ENCODE data around the gene TMPRSS13. TPM values are rescaled to one million over a fixed set of nuclear protein-coding genes. Genes with fewer than 3 reads are reported as not detected.

TMPRSS13 gene
- total RNA-seq, 6 experiments from 2014 or later: 0.09 to 0.61 (median 0.12) TPM; not detected in 3

DNA sequence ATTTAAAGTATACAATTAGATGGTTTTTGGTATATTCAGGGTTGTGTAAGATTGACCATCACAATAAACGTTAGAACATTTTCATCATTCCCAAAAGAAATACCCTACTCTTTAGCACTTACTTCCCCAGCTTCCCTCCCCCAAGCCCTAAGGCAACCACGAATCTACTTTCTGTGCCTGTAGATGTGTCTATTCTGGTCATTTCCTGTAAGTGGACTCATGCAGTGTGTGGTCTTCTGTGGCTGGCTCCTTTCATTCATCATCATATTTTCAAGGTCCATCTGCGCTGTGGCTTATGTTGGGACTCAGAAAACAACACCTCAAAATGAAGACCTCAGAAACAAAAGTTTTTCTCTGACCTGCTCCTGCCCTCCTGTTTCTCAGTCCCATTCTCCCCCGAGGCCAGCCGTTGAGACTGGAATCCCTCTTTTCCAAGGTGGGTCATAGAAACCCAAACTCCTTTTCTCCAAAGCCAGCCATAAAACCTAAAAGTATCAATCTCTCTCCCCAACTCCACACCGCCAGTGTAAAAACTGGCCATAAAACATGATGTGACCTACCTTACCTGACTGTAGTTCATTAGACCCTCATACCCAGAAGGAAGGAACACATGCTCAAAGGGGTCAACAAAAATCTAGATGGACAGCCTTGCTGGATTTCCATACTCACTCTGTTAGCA, 12.9 kb upstream of the TMPRSS13 start:
- no peak overlapping the region for H3K4me3 ChIP-seq
- intact Hi-C loops (cut with DNase I): loop anchor here in 1 of 2 donors (10.0 kb wide), 1 partner anchor 107 kb away; no protein-coding TSS in a partner anchor
- no peak for DNase-seq
- no peaks in the 10 kb centered on the region for H3K27me3 ChIP-seq
- no peaks in the 10 kb centered on the region for H3K9me3 ChIP-seq
- H3K4me1 ChIP-seq: no peaks in the 10 kb centered on the region
- H3K36me3 ChIP-seq: no peaks in the 10 kb centered on the region
- no peak for TF ChIP-seq POLR2A (IDR thresholded peaks at IDR 0.05)
- TF ChIP-seq, protein P1, sequence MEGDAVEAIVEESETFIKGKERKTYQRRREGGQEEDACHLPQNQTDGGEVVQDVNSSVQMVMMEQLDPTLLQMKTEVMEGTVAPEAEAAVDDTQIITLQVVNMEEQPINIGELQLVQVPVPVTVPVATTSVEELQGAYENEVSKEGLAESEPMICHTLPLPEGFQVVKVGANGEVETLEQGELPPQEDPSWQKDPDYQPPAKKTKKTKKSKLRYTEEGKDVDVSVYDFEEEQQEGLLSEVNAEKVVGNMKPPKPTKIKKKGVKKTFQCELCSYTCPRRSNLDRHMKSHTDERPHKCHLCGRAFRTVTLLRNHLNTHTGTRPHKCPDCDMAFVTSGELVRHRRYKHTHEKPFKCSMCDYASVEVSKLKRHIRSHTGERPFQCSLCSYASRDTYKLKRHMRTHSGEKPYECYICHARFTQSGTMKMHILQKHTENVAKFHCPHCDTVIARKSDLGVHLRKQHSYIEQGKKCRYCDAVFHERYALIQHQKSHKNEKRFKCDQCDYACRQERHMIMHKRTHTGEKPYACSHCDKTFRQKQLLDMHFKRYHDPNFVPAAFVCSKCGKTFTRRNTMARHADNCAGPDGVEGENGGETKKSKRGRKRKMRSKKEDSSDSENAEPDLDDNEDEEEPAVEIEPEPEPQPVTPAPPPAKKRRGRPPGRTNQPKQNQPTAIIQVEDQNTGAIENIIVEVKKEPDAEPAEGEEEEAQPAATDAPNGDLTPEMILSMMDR (IDR thresholded peaks at IDR 0.05): no peak
- no peak overlapping the region for H3K27ac ChIP-seq
- 66% methylated on average over 6 of the region's 6 CpGs for WGBS (ENCODE audit: insufficient coverage, low coverage, low lambda C conversion rate, missing lambda C conversion rate)
- no peak for ATAC-seq

DNA sequence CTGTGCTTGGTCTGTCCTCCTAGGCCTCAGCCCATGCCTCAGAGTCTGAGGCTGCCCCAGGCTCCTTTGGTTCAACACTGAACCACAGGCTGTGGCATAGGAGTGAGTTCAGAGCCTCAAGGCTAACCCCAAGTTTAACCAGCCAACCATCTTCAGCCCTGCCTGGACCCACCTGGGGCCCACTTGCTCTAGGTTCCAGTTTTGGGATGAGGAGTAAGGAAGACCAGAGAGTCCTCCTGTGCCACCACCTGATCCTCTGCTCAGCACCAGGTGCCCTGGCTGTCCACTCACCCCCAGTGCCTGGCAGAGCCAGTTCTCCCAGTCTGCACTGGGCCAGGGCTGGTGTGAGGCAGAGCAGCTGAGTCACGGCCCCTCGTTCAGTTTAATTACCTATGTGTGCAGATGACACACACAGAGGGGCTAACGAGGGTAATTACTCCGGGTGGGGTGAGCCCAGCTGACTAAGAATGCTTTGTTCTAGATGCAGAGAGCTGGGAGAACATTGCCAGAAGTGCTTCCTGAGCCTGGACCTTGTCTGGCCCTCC, 12.0 kb upstream of the TMPRSS13 start:
- DNase-seq (peak in 1 of 3 donors; percentile 39), ATAC-seq (no peak)
- H3K27me3 ChIP-seq: no peaks in the 10 kb centered on the region
- 29% methylated on average over 1 of the region's 4 CpGs for WGBS (ENCODE audit: insufficient coverage, low coverage, low lambda C conversion rate, missing lambda C conversion rate)
- H3K4me3 ChIP-seq: no peak overlapping the region
- H3K9me3 ChIP-seq: no peaks in the 10 kb centered on the region
- no peaks in the 10 kb centered on the region for H3K36me3 ChIP-seq
- no peak overlapping the region for H3K27ac ChIP-seq
- no peak for TF ChIP-seq POLR2A (IDR thresholded peaks at IDR 0.05)
- TF ChIP-seq, protein P1 (IDR thresholded peaks at IDR 0.05): no peak
- no peaks in the 10 kb centered on the region for H3K4me1 ChIP-seq
- intact Hi-C loops (cut with DNase I): loop anchor here in 1 of 2 donors (10.0 kb wide), 1 partner anchor 106 kb away; no protein-coding TSS in a partner anchor

- WGBS (ENCODE audit: insufficient coverage, low coverage, low lambda C conversion rate, missing lambda C conversion rate): 94% methylated on average over 7 of the region's 8 CpGs
- Histone ChIP-seq H3K9me3 (no peaks in the 10 kb centered on the region), H3K27me3 (no peaks in the 10 kb centered on the region), H3K36me3 (no peaks in the 10 kb centered on the region), H3K27ac (no peak overlapping the region), H3K4me1 (no peaks in the 10 kb centered on the region), H3K4me3 (no peak overlapping the region)
- no peak for ATAC-seq
- intact Hi-C loops (cut with DNase I): loop anchor here in 1 of 2 donors (10.0 kb wide), 1 partner anchor 106 kb away; no protein-coding TSS in a partner anchor
- no peak for DNase-seq
- no peak for TF ChIP-seq POLR2A (IDR thresholded peaks at IDR 0.05)
- TF ChIP-seq, protein P1 (IDR thresholded peaks at IDR 0.05): no peak
Measured at GRCh38 chr11:117940736-117941135, 11.5 kb upstream of the TMPRSS13 start.

DNA sequence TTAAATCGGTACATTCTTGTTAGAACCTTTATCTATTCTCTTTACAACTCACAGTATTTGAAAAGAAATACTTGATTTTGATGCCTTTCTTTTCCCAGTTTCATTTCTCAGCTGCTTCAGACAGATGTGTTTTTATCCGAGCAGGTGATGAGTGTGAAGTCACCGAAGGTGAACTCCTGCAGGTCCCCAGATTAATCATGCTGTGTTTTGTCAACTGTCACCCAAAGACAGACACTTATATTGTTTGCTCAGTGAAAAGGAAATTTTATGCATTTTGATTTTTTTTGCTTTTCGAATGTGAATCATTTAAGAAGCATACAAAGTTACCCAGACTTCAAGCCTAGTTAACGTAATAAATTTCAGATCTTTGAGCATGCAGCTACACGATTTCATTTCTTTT, 7.8 kb upstream of the TMPRSS13 start:
- no peaks in the 10 kb centered on the region for H3K4me1 ChIP-seq
- DNase-seq (no peak), ATAC-seq (no peak)
- TF ChIP-seq POLR2A (IDR thresholded peaks at IDR 0.05): no peak
- TF ChIP-seq, protein P1 (IDR thresholded peaks at IDR 0.05): no peak
- no peak overlapping the region for H3K27ac ChIP-seq
- no peaks in the 10 kb centered on the region for H3K27me3 ChIP-seq
- WGBS (ENCODE audit: insufficient coverage, low coverage, low lambda C conversion rate, missing lambda C conversion rate): 58% methylated on average over 6 of the region's 6 CpGs
- H3K4me3 ChIP-seq: no peak overlapping the region
- no peaks in the 10 kb centered on the region for H3K36me3 ChIP-seq
- intact Hi-C loops (cut with DNase I): no loop called here
- no peaks in the 10 kb centered on the region for H3K9me3 ChIP-seq
